ES-I3 (cell line): ENCODE results near the gene RPE65.
"Not testable (repeated sequence)": the region's sequence is repeated elsewhere in the genome, so short reads cannot be mapped to it uniquely, and the experiment has no call there.

Experiments
- H3K36me3 ChIP-seq: 2 replicates; pipeline ENCODE4 v1.6.1; 2013; ENCODE audit warnings: mild to moderate bottlenecking, low read length, control low read depth, moderate library complexity; ENCODE audit not compliant: insufficient read depth
- H3K4me1 ChIP-seq: 2 replicates; pipeline ENCODE4 v1.6.1; 2013; ENCODE audit warnings: mild to moderate bottlenecking, control low read depth, low read length; ENCODE audit not compliant: insufficient read depth
- H3K9ac ChIP-seq: 2 replicates; pipeline ENCODE4 v1.6.1; 2013; ENCODE audit warnings: low read depth, mild to moderate bottlenecking, low read length, moderate library complexity
- H3K9me3 ChIP-seq: 2 replicates; pipeline ENCODE4 v1.6.1; 2013; ENCODE audit warnings: mild to moderate bottlenecking, low read length, moderate library complexity; ENCODE audit not compliant: control insufficient read depth, insufficient read depth

RPE65 gene

DNA sequence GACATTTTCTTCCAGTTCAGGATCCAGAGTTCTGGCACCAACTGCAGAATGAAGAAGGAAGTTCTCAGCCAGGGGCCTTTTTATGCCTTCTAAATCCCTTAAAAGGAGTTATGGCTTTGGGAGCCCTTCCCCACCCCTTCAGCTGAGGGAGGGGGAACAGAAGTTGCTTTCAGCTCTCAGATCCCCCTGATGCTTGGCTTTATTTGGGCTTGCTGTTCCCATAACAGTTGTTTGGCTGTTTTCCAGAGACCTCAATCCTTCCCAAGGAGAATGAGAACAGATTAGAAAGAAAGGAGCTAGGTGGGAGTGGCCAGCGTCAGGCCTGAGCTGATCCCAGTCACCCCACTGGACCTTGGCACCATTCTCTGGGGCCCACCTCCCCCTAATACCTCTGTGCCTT is at the start of gene RPE65:
TSS of gene RPE65 (minus strand) at position 54 of the 400 bp plus-strand sequence. CDS start at position 5, 49 bp downstream.
- Histone ChIP-seq H3K9me3 (no peaks in the 10 kb centered on the region), H3K9ac (no peak within 1 kb of the TSS), H3K36me3 (no peaks in the 10 kb centered on the region), H3K4me1 (no peaks in the 10 kb centered on the region)

DNA sequence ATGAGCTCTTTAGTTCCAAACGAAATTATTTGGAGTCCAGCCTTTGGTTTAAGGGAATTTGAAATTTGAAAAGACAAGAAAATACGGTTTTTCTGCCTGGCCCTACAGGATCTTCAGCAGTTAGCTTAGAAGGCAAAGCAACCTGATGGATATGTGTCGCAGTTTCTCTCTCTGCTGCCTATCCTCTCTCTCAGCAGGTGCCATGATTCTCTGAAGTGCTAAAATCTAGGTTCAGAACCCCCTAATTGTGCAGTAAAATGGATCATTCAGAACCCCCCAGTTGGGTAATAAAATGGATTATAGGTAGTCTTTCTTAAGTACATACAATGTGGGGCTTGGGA is 47.6 kb upstream of the RPE65 start:
- no peaks in the 10 kb centered on the region for H3K36me3 ChIP-seq
- peaks cover 5% of the 10 kb centered on the region; the same call in 1 of the 2 replicates for H3K4me1 ChIP-seq
- no peaks in the 10 kb centered on the region; the same call in 1 of the 2 replicates for H3K9me3 ChIP-seq
- H3K9ac ChIP-seq: peak overlapping the region; percentile 98

DNA sequence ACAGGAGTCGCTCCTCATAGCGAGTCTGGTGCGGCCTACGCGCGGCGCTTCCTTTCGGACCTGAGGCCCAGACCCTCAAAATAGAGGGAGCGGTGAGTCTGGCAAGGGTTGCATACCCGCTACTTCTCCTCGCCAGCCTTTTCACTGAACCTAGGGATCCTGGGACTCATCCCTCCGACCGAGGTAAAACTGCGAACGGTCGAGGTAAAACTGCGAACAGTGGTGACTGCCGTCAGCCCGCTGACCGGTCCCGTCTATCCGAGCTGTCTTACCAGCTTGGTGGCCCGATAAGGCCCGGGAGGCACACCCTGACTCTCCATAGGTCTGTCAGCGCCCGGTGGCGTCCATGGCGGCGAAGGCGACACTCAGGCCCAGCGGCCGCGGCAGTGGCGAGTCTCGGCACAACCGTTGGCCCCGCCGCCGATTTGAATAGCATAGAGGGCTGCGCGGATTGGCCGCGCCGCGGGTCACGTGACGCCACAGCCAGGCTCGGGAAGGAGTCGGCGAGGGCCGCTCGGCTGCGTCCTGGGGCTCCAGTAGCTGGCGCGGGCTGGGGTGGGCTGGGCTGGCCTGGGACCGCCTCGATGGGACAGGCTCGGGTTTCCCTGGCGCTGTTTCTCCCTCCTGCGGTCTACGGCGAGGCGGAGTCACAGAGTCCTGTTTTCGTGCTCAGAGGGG is 47.1 kb upstream of the RPE65 start, which contains the start of gene DEPDC1:
TSS of gene DEPDC1 (minus strand) at position 403 of the 678 bp plus-strand sequence. CDS start at position 320, 83 bp downstream.
- Histone ChIP-seq H3K9ac (peak within 1 kb of the TSS; percentile 98), H3K9me3 (no peaks in the 10 kb centered on the region; the same call in 1 of the 2 replicates), H3K4me1 (peaks cover 5% of the 10 kb centered on the region; the same call in 1 of the 2 replicates), H3K36me3 (no peaks in the 10 kb centered on the region)

DNA sequence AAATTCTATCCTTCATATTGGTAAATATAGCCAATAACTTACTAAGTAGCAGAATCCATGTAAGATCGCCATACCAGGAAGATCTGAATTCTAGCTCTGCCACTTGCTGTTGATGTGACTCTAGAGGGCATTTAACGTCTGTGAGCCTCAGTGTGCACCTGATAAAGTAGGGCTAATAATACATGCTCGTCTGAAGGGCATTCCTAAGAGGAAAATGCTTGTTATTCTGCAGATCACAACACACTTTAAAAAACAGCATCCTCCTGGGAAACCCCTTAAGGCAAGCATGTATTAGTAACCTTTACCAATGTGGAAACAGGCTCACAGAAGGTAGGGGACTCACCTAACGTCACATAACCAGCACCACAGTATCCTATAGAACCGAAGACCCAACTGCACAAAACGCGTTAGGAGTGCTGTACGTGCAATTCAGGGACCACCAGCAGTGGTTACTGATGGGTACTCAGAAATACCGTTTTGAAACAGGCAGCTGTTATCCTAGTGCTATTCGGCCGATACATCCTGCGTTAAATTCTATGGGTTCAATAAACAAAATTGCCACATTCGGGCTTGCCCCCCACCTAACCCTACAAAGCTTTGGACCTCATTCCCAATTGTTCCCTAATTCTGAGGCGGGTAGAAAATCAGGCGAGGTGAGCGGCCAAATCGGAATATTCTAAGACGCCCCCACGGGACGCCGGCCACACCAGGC is 46.4 kb upstream of the RPE65 start:
- Histone ChIP-seq H3K9ac (peak overlapping the region; percentile 98), H3K9me3 (no peaks in the 10 kb centered on the region; the same call in 1 of the 2 replicates), H3K36me3 (no peaks in the 10 kb centered on the region), H3K4me1 (peaks cover 5% of the 10 kb centered on the region; the same call in 1 of the 2 replicates)

DNA sequence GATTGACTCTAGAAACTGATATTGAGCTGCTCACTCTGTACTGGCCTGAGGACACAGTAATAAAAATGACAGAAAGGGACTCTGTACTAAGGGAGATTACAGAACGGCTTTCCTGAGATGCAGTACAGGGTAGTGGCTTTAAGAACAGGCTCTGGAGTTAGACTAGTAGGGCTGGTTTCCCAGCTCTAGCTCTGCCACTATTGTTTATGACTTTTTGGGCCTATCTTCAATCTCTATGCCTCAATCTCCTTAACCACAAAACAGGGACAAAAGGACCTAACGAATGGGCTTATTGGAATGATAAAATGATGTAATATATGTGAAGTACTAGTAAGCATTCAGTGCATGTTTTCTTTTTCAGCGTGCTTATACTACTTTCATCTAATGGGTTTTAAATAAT is 45.8 kb upstream of the RPE65 start:
- Histone ChIP-seq H3K9ac (peak overlapping the region; percentile 98), H3K36me3 (peaks cover 3% of the 10 kb centered on the region; the same call in 1 of the 2 replicates), H3K9me3 (no peaks in the 10 kb centered on the region; the same call in 1 of the 2 replicates), H3K4me1 (peaks cover 5% of the 10 kb centered on the region; the same call in 1 of the 2 replicates)

DNA sequence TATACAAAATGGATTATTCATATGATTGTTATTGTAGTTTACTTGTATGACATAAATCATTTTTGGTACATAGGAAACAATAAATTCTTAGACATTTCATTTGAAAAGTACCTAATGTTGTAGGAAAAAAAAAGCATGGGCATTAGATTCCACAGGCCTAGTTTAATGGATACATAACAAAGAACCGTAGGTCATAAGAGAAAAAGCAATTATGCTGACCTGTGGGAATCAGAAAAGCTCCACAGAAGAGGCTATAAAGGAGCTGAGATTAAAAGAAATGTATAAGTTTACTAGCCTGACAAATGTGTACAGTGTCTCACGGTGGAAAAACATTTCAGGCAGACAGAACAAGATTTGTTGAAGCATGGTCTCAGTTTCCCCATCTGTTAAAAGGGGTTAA is 43.4 kb upstream of the RPE65 start:
- Histone ChIP-seq H3K9me3 (no peaks in the 10 kb centered on the region), H3K4me1 (peaks cover 5% of the 10 kb centered on the region; the same call in 1 of the 2 replicates), H3K36me3 (peaks cover 3% of the 10 kb centered on the region; the same call in 1 of the 2 replicates)

DNA sequence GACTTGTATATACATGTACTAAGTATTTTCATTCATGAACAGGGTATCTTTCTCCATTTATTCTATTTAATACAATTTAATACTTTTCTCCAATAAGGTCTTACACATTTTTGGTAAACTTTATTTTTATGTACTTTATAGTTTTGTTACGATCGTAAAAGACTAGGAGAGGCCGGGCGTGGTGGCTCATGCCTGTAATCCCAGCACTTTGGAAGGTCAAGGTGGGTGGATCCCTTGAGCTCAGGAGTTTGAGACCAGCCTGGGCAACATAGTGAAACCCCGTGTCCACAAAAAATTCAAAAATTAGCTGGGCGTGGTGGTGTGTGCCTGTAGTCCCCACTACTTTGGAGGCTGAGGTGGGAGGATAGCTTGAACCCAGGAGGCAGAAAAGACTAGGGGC is 42.5 kb upstream of the RPE65 start:
- H3K9me3 ChIP-seq, H3K9ac ChIP-seq, H3K36me3 ChIP-seq: not testable (repeated sequence)

More for the DNA sequence above, 43.4 kb upstream of the RPE65 start:
- H3K9ac ChIP-seq: no peak overlapping the region

DNA sequence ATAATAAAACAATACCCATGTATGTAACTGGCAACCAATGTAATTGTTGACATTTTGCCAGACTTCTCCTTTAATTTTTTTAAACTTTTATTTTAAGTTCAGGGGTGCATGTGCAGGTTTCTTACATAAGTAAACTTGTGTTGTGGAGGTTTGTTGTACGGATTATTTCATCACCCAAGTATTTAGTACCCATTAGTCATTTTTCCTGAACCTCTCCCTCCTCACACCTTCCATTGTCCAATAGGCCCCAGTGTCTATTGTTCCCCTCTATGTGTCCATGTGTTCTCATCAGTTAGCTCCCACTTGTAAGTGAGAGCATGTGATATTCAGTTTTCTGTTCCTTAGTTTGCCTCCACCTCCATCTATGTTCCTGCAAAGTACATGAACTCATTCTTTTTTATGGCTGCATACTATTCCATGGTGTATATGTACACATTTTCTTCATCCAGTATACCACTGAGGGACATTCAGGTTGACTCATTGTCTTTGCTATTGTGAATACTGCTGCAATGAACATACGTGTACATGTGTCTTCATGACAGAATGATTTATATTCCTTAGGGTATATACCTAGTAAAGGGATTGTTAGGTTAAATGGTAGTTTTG is 40.4 kb upstream of the RPE65 start:
- no peaks in the 10 kb centered on the region; the same call in 1 of the 2 replicates for H3K4me1 ChIP-seq
- peaks cover 3% of the 10 kb centered on the region; the same call in 1 of the 2 replicates for H3K36me3 ChIP-seq
- H3K9ac ChIP-seq: no peak overlapping the region
- H3K9me3 ChIP-seq: no peaks in the 10 kb centered on the region

More for the DNA sequence above, 42.5 kb upstream of the RPE65 start:
- not testable (repeated sequence) for H3K4me1 ChIP-seq

DNA sequence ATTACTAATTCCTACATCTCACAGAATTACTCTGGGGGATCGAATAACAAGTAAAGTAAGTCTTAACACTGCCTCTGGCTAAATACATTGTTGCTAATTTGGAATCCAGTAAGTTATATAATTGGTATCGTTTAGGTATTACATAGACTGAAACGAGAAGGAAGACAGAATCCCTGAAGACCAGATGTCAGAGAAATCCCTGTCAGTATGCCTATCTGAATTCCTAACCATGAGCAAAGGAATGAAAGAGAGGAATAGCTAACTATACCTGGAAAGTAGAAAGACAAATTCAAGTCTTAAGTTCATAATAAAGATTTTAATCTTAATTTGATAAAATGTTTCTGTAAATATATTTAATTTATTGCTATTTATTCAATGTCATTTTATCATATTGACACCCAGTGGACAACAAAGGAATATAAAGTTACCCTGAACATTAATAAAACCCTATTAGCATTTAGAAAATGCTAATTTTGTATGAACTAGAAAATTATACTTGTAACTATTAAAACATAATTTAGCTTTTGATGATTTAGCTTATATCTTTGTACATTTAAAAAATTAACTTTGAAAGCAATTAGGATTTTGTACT is 35.8 kb upstream of the RPE65 start:
- no peak overlapping the region for H3K9ac ChIP-seq
- H3K9me3 ChIP-seq: no peaks in the 10 kb centered on the region
- H3K36me3 ChIP-seq: peaks cover 5% of the 10 kb centered on the region
- no peaks in the 10 kb centered on the region for H3K4me1 ChIP-seq

DNA sequence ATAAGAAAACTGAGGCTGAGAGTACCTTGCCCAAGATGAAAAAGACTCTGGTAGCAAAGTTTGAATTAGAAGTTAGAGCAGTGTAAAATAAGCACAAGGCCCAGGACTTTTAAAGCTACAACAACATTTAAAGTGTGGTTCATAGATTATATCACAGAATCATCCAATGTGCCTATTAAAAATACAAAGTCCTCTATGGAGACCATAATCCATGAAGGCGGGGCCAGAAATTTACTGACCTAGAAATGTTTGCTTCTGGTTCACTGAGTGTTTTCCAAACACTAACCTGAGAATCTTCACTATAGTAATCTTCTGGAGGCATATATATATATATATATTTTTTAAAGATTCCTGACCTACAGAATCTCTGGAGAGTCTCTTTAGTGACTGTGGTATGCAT is 34.9 kb upstream of the RPE65 start:
- peaks cover 4% of the 10 kb centered on the region; the same call in 1 of the 2 replicates for H3K36me3 ChIP-seq
- H3K4me1 ChIP-seq: no peaks in the 10 kb centered on the region
- H3K9ac ChIP-seq: no peak overlapping the region
- H3K9me3 ChIP-seq: no peaks in the 10 kb centered on the region

DNA sequence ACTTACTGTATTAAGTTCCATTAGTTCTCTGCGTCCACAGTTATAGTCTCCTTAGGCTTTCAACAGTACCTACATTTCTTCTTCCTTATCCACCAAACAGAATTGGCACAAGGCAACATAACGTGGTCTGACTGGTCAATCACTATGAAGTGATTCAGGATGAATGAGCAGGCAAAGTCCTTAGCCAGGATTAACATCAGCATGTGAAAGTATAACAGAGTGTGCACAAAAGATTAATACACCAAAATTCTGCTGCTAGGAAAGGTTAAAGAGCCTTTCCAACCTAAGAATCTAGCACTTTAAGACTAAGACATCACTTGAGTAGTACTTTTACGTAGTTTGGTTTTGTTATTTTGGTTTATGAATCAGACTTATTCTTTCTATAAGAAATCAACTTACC is 31.3 kb upstream of the RPE65 start:
- H3K9ac ChIP-seq: no peak overlapping the region
- H3K4me1 ChIP-seq: peaks cover 3% of the 10 kb centered on the region; the same call in 1 of the 2 replicates
- peaks cover 4% of the 10 kb centered on the region; the same call in 1 of the 2 replicates for H3K36me3 ChIP-seq
- no peaks in the 10 kb centered on the region; the same call in 1 of the 2 replicates for H3K9me3 ChIP-seq

DNA sequence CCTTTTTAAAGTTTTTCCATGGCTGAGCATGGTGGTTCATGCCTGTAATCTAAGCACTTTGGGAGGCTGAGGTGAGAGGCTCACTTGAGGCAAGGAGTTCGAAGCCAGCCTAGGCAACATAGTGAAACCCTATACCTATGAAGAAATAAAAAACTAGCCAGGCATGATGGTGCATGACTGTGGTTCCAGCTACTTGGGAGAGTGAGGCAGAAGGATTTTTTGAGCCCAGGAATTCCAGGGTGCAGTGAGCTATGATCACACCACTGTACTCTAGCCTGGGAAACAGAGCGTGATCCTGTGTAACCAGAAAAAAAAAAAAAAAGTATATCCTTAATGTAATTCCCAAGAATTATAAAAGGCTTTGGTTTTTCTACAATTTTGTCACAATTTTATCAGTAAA is 29.7 kb upstream of the RPE65 start:
- H3K9me3 ChIP-seq: no peaks in the 10 kb centered on the region; the same call in 1 of the 2 replicates
- peaks cover 3% of the 10 kb centered on the region; the same call in 1 of the 2 replicates for H3K4me1 ChIP-seq
- H3K36me3 ChIP-seq: peaks cover 4% of the 10 kb centered on the region; the same call in 1 of the 2 replicates
- H3K9ac ChIP-seq: no peak overlapping the region

DNA sequence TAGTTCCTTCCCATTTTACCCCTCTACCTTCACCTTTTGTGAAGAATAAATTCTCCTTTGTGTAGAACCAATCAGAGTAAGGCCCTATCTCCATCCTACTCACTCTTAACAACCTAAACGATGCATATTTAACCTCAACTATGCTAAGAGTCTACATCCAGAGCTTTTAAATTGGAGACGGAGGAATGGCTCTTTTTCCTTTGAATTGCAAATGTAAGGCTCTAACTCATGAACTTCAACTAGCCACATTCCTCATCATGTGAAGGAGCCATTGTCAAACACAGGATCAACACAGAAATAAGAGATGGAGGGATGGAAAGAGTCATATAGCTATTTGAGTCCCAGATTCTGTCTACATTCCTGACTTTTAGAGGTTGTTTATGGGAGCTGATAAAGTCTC is 28.9 kb upstream of the RPE65 start:
- H3K9ac ChIP-seq: no peak overlapping the region
- H3K36me3 ChIP-seq: peaks cover 4% of the 10 kb centered on the region; the same call in 1 of the 2 replicates
- no peaks in the 10 kb centered on the region; the same call in 1 of the 2 replicates for H3K9me3 ChIP-seq
- H3K4me1 ChIP-seq: peaks cover 3% of the 10 kb centered on the region; the same call in 1 of the 2 replicates

DNA sequence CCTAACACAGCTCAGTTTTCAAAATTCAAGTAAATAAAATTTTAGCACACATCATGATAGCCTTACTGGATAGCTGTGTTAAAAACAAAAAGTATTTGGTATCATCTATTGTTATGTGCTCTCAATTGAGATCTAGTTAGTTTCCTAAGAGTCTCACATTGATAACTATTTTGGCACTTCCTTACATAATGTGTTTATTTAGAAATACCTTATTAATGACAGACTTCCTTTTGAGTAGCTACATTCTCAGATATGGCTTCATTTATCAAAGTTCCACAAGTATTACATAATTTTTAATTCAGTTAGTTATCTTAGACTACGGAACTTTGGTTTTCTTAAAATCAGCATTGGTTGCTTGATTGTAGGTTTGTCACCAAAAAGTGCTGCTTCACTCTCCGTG is 26.9 kb upstream of the RPE65 start:
- H3K9me3 ChIP-seq, H3K4me1 ChIP-seq, H3K36me3 ChIP-seq, H3K9ac ChIP-seq: not testable (repeated sequence)
